Adrenal gland (tissue), 12 donors: ENCODE data around the gene PRMT6. TPM values are rescaled to one million over a fixed set of nuclear protein-coding genes. Genes with fewer than 3 reads are reported as not detected.
"Not testable (repeated sequence)": the region's sequence is repeated elsewhere in the genome, so short reads cannot be mapped to it uniquely, and the experiment has no call there.

Experiments
- DNase-seq, 7 donors: peaks; one replicate each; pipeline ENCODE4 v3.0.0-alpha.2; 2019 to 2020
- H3K27ac ChIP-seq, 5 donors: fragments of 200-600 bp; sonication (generic) in 4 of 5; 1 replicate in 3 of 5; 2 replicates in 2 of 5; pipeline versions ENCODE4 v1.5.1 to v1.8.0; 2016 to 2020; ENCODE audit warnings: mild to moderate bottlenecking in 1 of 5
- H3K27me3 ChIP-seq: fragments of 200-600 bp; 2 replicates; pipeline ENCODE4 v1.8.0; 2021
- H3K36me3 ChIP-seq, 2 donors: fragments of 200-600 bp; replicated peaks in 1 of 2; 1 replicate in 1 of 2; 2 replicates in 1 of 2; pipeline versions ENCODE4 v1.5.1 to v1.8.0; 2018 to 2022
- H3K4me1 ChIP-seq, 2 donors: fragments of 200-600 bp; replicated peaks in 1 of 2; 1 replicate in 1 of 2; 2 replicates in 1 of 2; pipeline versions ENCODE4 v1.5.1 to v1.8.0; 2018 to 2021
- H3K4me3 ChIP-seq, 4 donors: fragments of 200-600 bp; sonication (generic) in 3 of 4; one replicate each; pipeline ENCODE4 v1.5.1; 2016 to 2018
- H3K9me3 ChIP-seq, 3 donors: fragments of 200-600 bp; sonication (generic) in 1 of 3; replicated peaks in 1 of 3; 1 replicate in 2 of 3; 2 replicates in 1 of 3; pipeline versions ENCODE4 v1.5.1 to v1.8.0; 2016 to 2021
- CTCF ChIP-seq, 6 experiments: fragments of 450-650 bp in 4 of 6; fragments of 200-600 bp in 2 of 6; sonication (generic) in 1 of 6; IDR thresholded peaks; 1 replicate in 5 of 6; 2 replicates in 1 of 6; pipeline versions ENCODE4 v1.5.1 to v1.8.0; 2016 to 2021; ENCODE audit warnings: antibody characterized with exemption in 6 of 6, mild to moderate bottlenecking in 2 of 6, moderate library complexity in 1 of 6
- POLR2A ChIP-seq, 2 donors: fragments of 450-650 bp; IDR thresholded peaks; one replicate each; pipeline ENCODE4 v1.6.1; 2017; ENCODE audit warnings: antibody characterized with exemption in 2 of 2, mild to moderate bottlenecking in 2 of 2, moderate library complexity in 1 of 2
- WGBS, 4 donors: extraction: QIAGEN DNeasy Blood & Tissue Kit in 2 of 4; methylation state at CpG; one replicate each; pipeline versions ENCODE4 v1.1.5 to v1.1.7; 2013 to 2017; 5-methylcytosine and 5-hydroxymethylcytosine counted together
- intact Hi-C, 2 donors: fragments of 100-400 bp; cut with DNase I; formaldehyde crosslinking; loops; one replicate each; pipeline versions ENCODE4 v1.14.1 to v1.15.0; 2022 to 2023
- polyA plus RNA-seq, 3 donors: library from polyadenylated mRNA; stranded (reverse); fragments of 200-250 nt in 2 of 3; fragments of 350-450 nt in 1 of 3; fragmentation: Illumina TruSeq in 1 of 3; extraction: RNeasy Lipid Tissue Mini Kit (QIAGEN cat#74804) in 1 of 3; gene quantifications; one replicate each; pipeline ENCODE4 v1.2.3, GENCODE V29; 2013 to 2014
- total RNA-seq, 9 donors: library from RNA; depleted of rRNA in 4 of 9; stranded (reverse); fragments of >200 nt in 4 of 9; fragments of 120-200 nt in 1 of 9; fragmentation: NEBNext Ultra II Directional in 1 of 9; extraction: Animal tissue kit (Norgen Biotek cat#: 25700) in 1 of 9; gene quantifications; one replicate each; pipeline versions ENCODE4 v1.1.0 to v1.2.4, GENCODE V29; 2013 to 2023
- donor health status: healthy with polysubstance abuse.
- donor health status: Bipolar disorder and iron deficiency.
- donor health status: DM: yes; HTN: yes; CAD: no.
- donor health status: DM: no; HTN: no; CAD: no.
- donor health status: DM: no; HTN: no; CAD: no.
- donor health status: DM: yes; HTN: yes; CAD: no.

The PRMT6 gene
- total and polyA plus RNA-seq, 12 donors, result 9.0 to 30.4 (median 17.6) TPM

GRCh38 chr1:107047602-107048001 lies 8.9 kb upstream of the PRMT6 start:
- 83 to 90% (median 85%) methylated on average over 1 of the region's 1 CpG for WGBS, 4 donors
- no peaks in the 10 kb centered on the region for H3K4me1 ChIP-seq
- no peak overlapping the region for H3K4me3 ChIP-seq
- intact Hi-C loops, result no loop called here
- no peaks in the 10 kb centered on the region for H3K9me3 ChIP-seq
- no peak for TF ChIP-seq CTCF (IDR thresholded peaks at IDR 0.05)
- no peak for TF ChIP-seq POLR2A (IDR thresholded peaks at IDR 0.05)
- DNase-seq, result no peak
- no peak overlapping the region for H3K27ac ChIP-seq
- no peaks in the 10 kb centered on the region for H3K27me3 ChIP-seq
- H3K36me3 ChIP-seq, result no peaks in the 10 kb centered on the region

GRCh38 chr1:107048241-107048640 lies 8.2 kb upstream of the PRMT6 start:
- Histone ChIP-seq H3K27me3 (no peaks in the 10 kb centered on the region), H3K4me1 (no peaks in the 10 kb centered on the region), H3K27ac (no peak overlapping the region), H3K9me3 (no peaks in the 10 kb centered on the region), H3K36me3 (no peaks in the 10 kb centered on the region), H3K4me3 (no peak overlapping the region)
- no peak for DNase-seq
- intact Hi-C loops, result no loop called here
- no peak for TF ChIP-seq CTCF (IDR thresholded peaks at IDR 0.05)
- TF ChIP-seq POLR2A (IDR thresholded peaks at IDR 0.05), result no peak

- intact Hi-C loops, result no loop called here
- H3K36me3 ChIP-seq, result no peaks in the 10 kb centered on the region
- no peaks in the 10 kb centered on the region for H3K9me3 ChIP-seq
- H3K27ac ChIP-seq, result no peak overlapping the region
- no peak overlapping the region for H3K4me3 ChIP-seq
- no peak for DNase-seq
- TF ChIP-seq POLR2A (IDR thresholded peaks at IDR 0.05), result no peak
- no peak for TF ChIP-seq CTCF (IDR thresholded peaks at IDR 0.05)
- no peaks in the 10 kb centered on the region for H3K27me3 ChIP-seq
- no peaks in the 10 kb centered on the region for H3K4me1 ChIP-seq
- WGBS, 4 donors, result 77 to 94% (median 87%) methylated on average over 1 of the region's 1 CpG
These were observed 5.2 kb upstream of the PRMT6 start for GRCh38 chr1:107051266-107051665.

- H3K4me1 ChIP-seq, result peaks cover 4 to 11% of the 10 kb centered on the region in 2 donors
- H3K27me3 ChIP-seq, H3K36me3 ChIP-seq, H3K9me3 ChIP-seq, intact Hi-C loops: not testable (repeated sequence)
- peak in 2 of 7 donors; percentile 1 to 53 for DNase-seq
- peak overlapping the region in 4 of 5 donors; percentile 30 to 85 (median 82) for H3K27ac ChIP-seq
- H3K4me3 ChIP-seq, result peak overlapping the region in 3 of 4 donors; percentile 57 to 92 (median 64)
- WGBS, 4 donors, result 86 to 90% (median 87%) methylated on average over 24 of the region's 24 CpGs
These were observed 502 bp upstream of the PRMT6 start for GRCh38 chr1:107055919-107056425.
